ENCODE results near the gene CGNL1.

DNA sequence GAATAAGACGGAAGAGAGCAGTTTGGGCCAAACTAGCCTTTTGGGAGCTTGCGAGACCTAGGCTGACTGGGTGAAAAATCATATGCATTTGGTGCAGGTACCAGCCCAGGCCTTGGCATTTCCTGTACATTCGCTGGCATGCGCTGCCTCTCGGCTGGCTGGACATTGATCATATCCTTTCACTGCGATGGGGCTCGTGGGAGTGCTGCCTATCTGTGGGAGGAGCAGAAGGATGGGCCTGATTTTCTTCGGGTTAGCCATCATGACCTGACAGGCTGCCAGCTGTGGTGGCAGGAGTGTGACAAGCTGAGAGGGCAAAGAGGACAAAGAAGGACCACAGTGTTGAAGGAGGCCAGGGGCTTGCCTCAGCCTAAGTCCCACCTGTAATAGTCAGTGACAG, 14.3 kb downstream of the CGNL1 start:
- TF ChIP-seq, protein P1, sequence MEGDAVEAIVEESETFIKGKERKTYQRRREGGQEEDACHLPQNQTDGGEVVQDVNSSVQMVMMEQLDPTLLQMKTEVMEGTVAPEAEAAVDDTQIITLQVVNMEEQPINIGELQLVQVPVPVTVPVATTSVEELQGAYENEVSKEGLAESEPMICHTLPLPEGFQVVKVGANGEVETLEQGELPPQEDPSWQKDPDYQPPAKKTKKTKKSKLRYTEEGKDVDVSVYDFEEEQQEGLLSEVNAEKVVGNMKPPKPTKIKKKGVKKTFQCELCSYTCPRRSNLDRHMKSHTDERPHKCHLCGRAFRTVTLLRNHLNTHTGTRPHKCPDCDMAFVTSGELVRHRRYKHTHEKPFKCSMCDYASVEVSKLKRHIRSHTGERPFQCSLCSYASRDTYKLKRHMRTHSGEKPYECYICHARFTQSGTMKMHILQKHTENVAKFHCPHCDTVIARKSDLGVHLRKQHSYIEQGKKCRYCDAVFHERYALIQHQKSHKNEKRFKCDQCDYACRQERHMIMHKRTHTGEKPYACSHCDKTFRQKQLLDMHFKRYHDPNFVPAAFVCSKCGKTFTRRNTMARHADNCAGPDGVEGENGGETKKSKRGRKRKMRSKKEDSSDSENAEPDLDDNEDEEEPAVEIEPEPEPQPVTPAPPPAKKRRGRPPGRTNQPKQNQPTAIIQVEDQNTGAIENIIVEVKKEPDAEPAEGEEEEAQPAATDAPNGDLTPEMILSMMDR (conservative IDR thresholded peaks at IDR 0.05): no peak
- TF ChIP-seq EZH2 (IDR thresholded peaks at IDR 0.05; ENCODE audit: low read depth): no peak
